ENCODE results near the gene VAMP1.
"Not testable (repeated sequence)": the region's sequence is repeated elsewhere in the genome, so short reads cannot be mapped to it uniquely, and the experiment has no call there.

The VAMP1 gene

DNA sequence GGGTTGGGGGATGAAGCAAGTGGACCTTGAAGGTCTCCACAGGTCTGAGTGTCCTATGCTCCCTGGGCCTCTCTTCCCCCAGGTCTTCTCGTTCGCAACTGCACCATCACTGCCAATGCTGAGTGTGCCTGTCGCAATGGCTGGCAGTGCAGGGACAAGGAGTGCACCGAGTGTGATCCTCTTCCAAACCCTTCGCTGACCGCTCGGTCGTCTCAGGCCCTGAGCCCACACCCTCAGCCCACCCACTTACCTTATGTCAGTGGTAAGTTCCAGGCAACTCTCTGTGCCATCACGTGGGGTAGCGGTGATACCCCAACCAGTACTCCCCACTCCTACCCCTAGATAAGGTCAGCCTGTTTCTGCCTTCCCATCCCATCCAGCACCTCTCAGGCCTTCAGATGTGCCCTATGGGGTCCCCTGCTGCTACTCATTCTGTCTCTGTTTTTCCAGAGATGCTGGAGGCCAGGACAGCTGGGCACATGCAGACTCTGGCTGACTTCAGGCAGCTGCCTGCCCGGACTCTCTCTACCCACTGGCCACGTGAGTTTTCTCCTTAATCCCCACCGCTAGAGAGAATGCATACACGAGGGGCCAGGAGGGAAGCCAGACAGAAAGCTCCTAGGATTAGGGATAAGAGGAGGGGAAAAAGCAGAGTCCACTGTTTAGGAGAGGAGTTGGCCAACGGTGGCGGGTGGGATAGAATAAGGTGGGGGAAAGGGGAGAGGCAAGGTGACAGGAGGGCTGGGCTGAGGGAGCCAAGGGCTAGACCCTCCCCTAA is 20.2 kb downstream of the VAMP1 start:
- no peak for DNase-seq

GRCh38 chr12:6444704-6445688 is 25.5 kb downstream of the VAMP1 start, which contains the start of gene CD27:
CD27 (plus strand) TSS chr12:6444955; CDS start chr12:6445096, 141 bp downstream.
- DNase-seq = no peak

GRCh38 chr12:6444031-6444430 is 26.4 kb downstream of the VAMP1 start:
- no peak for DNase-seq

- DNase-seq = no peak
Measured at GRCh38 chr12:6443361-6443983, 27.0 kb downstream of the VAMP1 start.

GRCh38 chr12:6442836-6443235 is 27.6 kb downstream of the VAMP1 start:
- DNase-seq = no peak

GRCh38 chr12:6440391-6440790 is 30.1 kb downstream of the VAMP1 start:
- DNase-seq = no peak

DNA sequence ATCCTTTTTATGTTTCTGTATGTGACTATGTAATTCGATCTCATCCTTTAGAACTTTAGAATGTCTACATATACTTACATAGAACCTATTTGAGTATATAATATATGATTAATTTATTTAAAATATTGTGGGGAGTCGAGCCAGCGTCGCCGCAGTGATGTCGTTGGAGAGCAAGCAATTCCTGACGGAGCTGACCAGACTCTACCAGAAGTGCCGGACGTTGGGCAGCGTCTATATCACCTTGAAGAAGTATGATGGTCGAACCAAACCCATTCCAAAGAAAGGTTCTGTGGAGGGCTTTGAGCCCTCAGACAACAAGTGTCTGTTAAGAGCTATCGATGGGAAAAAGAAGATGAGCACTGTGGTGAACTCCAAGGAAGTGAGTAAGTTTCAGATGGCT is 32.1 kb downstream of the VAMP1 start:
- DNase-seq = no peak

DNA sequence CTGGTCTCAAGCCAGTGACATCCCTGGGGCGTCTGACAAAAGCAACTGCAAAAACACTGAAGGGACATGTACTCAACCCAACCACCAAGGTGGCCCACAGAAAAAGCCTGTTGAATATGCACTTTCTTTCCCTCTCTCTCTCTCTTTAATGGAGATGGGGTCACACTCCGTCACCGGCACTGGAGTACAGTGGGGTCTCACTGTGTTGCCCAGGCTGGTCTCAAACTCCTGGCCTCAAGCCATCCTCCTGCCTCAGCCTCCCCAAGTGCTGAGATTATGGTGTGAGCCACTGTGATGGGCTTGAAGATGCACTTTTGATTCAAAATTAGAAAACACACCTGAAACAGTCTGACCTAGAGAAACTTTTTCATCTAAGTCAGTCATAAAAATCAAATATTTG is 32.9 kb downstream of the VAMP1 start:
- DNase-seq = no peak

GRCh38 chr12:6435961-6436715 is 34.3 kb downstream of the VAMP1 start:
- no peak for DNase-seq

- DNase-seq = no peak
Measured at GRCh38 chr12:6434205-6435140, 36.0 kb downstream of the VAMP1 start.

DNA sequence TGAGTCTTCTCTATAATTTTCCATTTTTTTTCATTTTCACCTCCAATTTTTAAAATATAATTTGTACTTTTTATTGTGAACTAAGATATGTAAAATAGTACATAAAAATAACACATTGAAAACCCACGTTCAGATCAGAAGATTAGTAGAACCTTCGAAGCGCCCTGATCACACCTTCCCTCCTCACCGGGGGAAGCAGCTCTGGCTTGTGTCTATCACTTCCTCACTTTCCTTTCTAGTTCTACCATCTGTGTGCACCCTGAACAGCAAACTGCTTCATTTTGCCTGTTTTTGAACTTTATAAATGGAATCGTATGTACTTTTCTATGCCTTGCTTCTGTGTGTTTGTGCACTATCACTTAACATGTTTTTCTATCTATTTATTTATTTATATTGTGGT is 37.5 kb downstream of the VAMP1 start:
- DNase-seq = no peak

- no peak for DNase-seq
Measured at GRCh38 chr12:6430124-6430989, 40.1 kb downstream of the VAMP1 start.

- DNase-seq = no peak
Measured at GRCh38 chr12:6428326-6428725, 42.2 kb downstream of the VAMP1 start.

- not testable (repeated sequence) for DNase-seq
Measured at GRCh38 chr12:6427796-6428195, 42.7 kb downstream of the VAMP1 start.

- no peak for DNase-seq
Measured at GRCh38 chr12:6426882-6427671, 43.4 kb downstream of the VAMP1 start.

DNA sequence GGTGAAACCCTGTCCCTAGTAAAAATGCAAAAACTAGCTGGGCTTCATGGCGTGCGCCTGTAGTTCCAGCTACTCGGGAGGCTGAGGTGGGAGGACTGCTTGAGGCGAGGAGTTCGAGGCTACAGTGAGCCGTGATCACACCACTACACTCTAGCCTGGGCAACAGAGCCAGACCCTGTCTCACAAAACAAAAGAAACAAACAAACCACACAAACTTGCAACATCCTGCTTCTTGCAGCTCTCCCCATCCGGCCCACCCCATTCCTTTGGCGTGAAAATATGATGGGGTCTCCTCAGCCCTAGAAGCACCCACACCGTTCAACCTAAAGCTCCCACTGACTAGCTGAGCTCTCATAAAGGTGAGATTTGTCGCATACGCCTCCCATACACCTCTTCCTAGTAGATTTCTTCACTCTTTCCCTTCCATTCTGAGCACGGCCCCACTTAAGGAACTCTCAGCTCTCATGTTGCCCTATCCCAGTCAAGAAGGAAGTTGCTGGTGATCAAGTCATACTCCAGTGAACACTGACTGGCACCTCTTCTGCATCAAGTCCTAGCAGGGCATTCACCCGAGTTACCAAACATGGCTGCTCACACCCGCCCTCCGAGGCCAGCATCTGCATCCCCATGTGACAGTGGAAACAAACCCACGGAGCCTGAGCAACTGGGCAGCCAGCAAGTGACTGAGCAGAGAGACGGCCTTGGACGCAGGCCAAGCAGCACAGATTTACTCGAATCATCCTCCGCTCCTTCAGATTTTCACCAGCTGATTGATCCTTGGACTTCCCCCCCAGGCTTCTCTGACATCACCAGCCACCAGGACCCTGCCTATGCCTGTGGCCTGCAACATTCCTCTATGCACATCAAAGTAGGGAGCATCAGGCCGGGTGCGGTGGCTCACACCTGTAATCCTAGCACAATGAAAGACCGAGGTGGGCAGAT is 44.6 kb downstream of the VAMP1 start:
- DNase-seq = no peak

DNA sequence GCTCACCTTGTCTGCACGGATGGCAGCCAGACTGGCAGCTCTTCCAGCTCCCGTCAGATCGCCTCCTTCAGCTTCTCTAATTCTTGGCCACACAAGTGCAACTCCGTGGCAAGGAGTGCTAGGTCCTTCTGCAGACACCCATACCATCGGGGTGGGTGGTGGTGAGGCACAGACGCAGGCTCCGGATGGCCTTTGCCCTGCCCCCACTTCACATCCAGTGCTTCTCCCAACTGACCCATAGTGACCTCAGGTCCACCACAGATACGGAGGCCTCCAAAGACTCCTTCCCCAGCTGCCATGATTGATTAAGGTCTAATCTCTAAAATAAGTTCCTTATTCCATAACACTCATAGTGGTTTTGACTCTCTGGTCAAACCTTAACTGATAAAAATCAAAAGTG is 45.6 kb downstream of the VAMP1 start:
- no peak for DNase-seq

DNA sequence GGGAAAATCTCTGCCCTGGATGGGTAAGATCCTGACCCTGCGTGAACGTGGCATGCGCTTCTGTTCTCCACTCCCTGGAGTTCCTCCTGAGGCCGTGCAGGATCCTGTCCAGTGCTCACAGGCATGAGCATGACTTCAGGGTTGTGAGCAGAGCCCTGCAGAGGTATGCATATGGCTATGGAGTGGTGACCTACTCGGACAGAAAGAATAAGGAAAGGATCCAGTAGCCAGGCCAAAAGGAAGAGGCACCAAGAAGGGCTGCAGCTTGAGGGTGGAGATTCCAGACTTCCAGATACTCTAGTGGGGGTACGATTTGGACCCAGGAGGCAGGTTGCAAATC is 46.5 kb downstream of the VAMP1 start:
- no peak for DNase-seq
